Astrocyte of the spinal cord (primary cell): ENCODE data around the gene NKX2-3.

Source experiments
- DNase-seq: peaks from one replicate; pipeline ENCODE4 v3.0.0; 2011; ENCODE audit warnings: low read depth, low spot score
- H3K4me3 ChIP-seq: 2 replicates; pipeline ENCODE4 v1.5.1; 2011; ENCODE audit warnings: low read depth, mild to moderate bottlenecking, low read length, moderate library complexity
- in situ Hi-C: cut with HindIII; loops from 2 replicates; pipeline ENCODE4 v1.10.0; 2017; ENCODE audit warnings: low sequenced_read_pairs
- TF ChIP-seq, protein P1 (sequence below): IDR thresholded peaks from 2 replicates; pipeline ENCODE4 v1.5.1; 2012; ENCODE audit warnings: low read depth, mild to moderate bottlenecking, low read length, inconsistent platforms

NKX2-3 gene

DNA sequence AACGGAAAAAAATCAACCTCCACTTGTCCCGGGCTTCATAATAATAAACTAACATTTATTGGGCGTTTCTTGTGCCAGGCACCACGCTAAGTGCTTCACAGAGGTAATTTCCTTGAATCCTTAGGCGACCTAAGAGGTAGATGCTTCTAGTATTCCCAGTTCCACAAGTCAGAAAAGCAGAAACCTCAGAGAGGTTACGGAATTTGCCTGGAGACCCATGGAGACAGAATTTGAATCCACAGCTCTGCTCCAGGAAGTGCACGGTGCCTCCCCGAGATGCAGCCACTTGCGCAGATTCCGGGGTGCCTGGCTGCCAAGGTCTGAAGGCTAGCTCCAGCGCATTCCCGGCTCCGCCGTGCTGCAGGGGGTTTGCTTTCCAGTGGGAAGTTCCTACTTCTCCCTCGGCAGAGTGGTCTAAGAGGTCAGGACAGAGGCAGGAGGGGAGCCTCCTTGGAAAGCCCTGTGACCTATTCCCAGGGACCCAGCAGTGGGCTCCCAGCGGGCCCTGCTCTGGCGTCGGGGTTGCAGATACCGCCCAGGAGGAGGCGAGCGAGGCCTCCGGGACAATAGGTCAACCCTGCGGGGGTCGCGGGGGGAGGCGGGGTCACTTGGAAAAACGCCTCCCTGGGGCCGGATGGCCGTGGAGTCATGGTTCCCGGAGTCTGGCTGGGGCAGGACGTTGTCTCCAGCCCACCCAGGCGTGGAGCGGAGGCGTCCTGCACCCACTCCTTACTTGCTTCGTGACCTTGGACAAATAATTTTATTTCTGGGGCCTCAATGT is 10.1 kb upstream of the NKX2-3 start:
- TF ChIP-seq, protein P1, sequence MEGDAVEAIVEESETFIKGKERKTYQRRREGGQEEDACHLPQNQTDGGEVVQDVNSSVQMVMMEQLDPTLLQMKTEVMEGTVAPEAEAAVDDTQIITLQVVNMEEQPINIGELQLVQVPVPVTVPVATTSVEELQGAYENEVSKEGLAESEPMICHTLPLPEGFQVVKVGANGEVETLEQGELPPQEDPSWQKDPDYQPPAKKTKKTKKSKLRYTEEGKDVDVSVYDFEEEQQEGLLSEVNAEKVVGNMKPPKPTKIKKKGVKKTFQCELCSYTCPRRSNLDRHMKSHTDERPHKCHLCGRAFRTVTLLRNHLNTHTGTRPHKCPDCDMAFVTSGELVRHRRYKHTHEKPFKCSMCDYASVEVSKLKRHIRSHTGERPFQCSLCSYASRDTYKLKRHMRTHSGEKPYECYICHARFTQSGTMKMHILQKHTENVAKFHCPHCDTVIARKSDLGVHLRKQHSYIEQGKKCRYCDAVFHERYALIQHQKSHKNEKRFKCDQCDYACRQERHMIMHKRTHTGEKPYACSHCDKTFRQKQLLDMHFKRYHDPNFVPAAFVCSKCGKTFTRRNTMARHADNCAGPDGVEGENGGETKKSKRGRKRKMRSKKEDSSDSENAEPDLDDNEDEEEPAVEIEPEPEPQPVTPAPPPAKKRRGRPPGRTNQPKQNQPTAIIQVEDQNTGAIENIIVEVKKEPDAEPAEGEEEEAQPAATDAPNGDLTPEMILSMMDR, result no peak
- no peak for DNase-seq
- H3K4me3 ChIP-seq, result no peak overlapping the region
- in situ Hi-C loops, result no loop called here

DNA sequence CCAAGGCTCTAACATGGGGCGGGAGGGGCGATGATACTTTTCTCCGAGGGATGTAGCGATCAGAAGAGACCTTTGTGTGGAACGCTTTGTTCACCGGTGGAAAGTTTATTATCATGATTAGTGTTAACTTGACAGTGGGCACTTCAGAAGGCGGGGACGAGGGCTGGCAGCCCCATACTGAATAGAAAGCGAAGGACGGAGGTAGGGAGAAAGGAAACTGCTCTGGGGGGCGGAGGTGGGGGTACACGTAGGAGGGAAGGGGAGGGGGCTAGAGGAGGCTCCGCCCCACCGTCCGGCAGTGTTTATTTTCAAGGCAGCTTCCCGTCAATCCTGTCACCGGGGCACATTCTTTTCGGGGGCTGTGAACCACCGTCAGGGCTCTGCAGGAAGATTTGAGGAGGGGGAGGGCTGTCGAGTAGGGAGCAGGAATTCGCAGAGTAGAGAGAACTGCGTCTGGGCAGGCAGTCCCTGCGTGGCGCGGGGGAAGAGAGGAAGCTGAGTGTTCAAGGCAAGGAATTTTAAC is 9.4 kb upstream of the NKX2-3 start:
- DNase-seq, result no peak
- TF ChIP-seq, protein P1, result no peak
- in situ Hi-C loops, result no loop called here
- H3K4me3 ChIP-seq, result no peak overlapping the region

DNA sequence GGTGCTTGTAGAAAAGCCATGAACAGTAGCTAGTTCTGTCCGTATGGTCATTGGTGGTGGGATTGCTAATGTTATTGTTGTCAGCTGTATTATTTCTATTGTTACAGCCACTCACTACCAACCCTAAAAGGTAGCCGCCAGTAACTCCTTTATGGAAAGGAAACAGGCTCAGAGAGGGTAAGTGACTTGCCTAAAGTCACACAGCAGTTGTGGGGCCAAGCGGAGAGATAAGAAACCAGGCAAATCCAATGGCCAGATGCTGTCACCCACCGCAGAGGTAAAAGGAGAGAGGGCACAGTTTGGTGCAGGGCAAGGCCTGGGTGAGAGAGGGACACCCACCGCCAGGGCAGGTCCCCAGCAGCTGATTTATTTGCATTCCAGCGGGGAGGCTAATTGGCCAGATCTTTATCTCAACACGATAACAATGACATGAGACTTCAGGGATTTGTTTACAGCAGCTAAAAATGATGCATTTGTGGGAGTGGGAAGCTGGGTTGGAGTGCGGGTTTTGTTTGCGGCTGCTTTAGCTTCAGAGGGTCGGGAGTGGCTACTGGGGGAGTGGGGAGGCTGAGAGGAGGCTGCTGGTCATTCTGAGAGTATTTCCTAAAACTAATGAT is 8.6 kb upstream of the NKX2-3 start:
- in situ Hi-C loops, result no loop called here
- TF ChIP-seq, protein P1, result no peak
- DNase-seq, result no peak
- no peak overlapping the region for H3K4me3 ChIP-seq

DNA sequence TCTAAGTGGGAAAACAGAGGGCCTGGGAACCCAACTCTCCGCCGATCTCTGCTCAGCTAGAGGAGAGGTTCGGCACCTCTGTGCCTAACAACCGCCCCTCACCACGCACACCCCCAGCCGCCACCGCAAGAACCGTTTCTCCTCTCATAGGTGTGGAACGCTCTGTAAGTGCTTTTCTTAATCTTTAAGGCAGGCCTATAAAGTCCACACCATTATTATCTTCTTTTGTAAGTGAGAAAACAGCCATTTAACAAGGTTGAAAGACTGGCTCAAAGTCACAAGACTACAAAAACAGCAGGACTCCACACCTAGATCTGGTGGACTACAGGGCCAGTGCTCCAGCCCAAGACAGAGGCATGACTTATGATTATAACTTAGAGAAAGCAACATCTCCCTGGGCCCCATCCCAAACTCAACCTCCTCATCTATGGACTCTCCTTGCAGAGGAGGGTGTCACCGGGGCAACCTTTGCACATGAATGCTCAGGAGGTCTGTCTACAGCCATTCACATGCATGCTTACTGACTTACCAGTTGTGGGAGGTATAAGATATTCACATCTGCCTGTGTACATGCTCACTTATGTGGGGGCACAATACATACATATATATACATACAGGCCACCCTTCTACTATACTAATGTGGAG is 7.9 kb upstream of the NKX2-3 start:
- H3K4me3 ChIP-seq, result no peak overlapping the region
- in situ Hi-C loops, result no loop called here
- no peak for DNase-seq
- TF ChIP-seq, protein P1, result no peak

DNA sequence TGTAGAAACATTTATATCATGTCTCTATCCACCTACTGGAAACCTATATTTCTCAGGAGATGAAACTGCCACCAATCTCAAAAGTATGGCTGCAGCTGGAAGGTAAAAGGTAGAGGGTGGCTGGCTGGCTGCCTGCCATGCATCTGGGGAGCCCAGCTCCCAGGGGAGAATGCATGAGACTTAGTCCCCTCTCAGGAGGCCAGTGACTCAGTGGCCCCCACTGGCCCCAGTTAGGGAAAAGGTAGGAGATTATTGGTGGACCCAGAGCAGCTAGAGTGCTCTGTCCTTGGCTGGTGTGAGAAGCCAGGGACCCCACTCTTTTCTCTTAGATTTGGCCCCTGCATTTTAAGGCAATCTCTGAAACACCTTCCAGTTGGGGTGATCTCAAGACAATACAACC is 6.8 kb upstream of the NKX2-3 start:
- no peak for DNase-seq
- H3K4me3 ChIP-seq, result no peak overlapping the region
- in situ Hi-C loops, result no loop called here
- TF ChIP-seq, protein P1, result no peak

DNA sequence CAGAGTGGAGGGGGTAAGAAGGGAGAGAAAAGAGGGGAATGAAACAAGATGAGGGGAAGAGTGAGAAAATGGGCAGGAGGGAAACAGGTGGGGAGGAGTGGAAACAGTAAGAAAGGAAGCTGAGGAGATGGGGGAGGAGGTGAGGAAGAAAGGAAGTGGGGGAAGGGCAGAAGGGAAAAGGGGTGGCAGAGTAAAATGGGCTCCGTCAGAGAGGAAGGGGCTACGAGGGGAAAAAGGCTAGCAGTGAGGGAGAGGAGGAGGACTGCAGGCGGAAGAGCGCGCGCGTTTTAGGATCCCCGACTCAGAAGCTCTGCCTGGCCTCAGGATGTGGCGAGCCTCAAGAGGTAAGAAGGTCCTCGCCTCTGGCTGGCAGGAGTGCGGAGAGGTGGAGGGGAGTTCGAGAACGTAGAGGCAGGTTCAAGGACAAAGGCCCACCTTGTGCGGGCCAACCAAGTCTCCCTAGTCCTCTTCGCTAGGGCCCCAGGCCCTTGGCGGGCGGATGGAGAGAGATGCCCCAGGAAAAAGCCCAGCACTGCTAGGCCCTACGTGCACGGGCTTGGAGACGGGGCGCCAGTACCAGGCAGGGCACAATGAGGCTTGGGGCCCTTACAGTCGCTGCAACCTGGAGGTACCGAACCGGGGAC is 5.8 kb upstream of the NKX2-3 start:
- TF ChIP-seq, protein P1, result no peak
- in situ Hi-C loops, result no loop called here
- no peak for DNase-seq
- H3K4me3 ChIP-seq, result no peak overlapping the region
